GM19035 (cell line): Measurements from ENCODE around the gene CCDC81.
"Not testable (repeated sequence)": the region's sequence is repeated elsewhere in the genome, so short reads cannot be mapped to it uniquely, and the experiment has no call there.

Experiments
- ATAC-seq: cut with Tn5 transposase; IDR thresholded peaks from one replicate; pipeline ENCODE4 v1.9.1; 2021; ENCODE audit not compliant: unreplicated experiment

CCDC81 gene

GRCh38 chr11:86386746-86387145 is 12.1 kb downstream of the CCDC81 start:
- ATAC-seq = no peak

GRCh38 chr11:86388198-86388597 is 13.5 kb downstream of the CCDC81 start:
- ATAC-seq = no peak

DNA sequence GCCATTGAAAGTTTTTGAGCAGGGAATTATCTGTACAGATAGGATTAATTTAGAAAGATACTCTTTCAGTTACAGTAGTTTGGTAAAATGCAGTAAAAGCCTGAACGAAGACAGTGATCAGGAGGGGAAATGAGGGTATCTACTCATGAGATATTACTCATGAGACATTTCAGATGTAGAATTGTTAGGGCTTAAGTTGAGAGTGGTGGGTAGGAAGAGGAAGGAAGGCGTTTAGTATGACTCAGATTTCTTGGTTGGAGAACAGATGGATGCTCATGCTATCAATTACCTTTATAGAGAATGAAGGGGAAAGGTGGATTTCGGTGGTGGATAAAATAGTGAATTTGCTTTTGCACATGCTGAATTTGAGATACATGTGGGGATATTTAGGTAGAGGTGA is 15.8 kb downstream of the CCDC81 start:
- ATAC-seq = no peak

DNA sequence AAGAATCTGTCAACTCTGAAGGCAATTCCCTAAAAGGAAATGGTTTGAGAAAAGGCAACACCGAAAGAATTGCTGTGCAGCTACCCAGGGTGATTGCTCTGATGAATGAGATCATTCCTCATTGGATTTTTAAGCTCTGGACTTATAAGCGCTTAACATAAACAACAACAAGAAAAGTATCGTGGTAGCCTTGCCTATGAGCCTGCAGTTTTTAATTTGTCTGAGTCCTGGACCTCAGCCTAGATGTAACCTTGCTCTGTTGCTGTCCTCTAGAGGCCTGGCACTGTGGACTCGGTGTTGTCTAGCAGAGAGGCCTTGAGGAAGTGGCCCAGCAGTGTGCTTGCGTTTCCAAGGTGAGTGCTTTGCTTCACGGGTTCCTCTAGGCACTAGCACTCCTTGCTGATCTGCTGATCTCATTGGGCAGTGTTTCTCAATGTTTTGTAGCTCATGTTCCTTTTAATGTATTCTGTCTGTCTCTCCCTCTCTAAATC is 20.4 kb downstream of the CCDC81 start:
- ATAC-seq = no peak

DNA sequence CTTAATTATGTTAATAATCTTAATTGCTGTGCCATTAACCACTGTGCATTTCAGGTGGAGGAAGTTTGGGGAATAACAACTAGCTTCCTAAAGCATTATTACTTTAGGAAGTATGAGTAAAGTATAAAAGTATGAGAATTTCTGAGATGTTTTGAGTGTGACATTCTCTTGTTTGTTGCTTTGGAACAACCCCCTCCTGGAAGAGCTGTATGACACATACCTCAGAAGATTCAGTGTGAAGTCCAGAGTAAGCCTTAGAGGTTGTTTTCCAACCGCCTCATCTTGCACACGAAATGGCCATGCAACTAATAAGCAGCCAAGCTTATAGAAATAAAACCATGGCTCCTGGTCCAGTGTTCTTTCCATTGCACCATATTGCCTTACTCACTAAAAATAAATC is 21.7 kb downstream of the CCDC81 start:
- ATAC-seq = no peak

- ATAC-seq = no peak
Observed at GRCh38 chr11:86397351-86397750, 22.7 kb downstream of the CCDC81 start.

DNA sequence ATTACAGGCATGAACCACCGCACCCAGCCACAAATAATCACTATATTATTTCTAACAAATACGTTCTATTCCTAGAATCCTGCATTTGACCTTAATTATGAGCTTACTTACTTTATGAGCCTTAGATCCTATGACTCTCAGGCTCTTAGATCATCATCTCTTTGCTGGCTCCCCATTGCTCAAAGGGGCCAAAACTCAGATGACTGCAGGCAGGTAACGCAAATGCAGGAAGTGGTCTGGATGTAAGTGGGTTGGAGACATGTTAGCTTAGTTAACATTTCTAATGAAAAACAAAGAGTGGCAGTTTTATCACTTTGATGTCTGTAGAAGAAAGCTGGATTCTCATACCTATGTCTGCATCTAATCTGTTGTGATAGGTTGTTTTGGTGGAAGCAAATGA is 23.4 kb downstream of the CCDC81 start:
- no peak for ATAC-seq

DNA sequence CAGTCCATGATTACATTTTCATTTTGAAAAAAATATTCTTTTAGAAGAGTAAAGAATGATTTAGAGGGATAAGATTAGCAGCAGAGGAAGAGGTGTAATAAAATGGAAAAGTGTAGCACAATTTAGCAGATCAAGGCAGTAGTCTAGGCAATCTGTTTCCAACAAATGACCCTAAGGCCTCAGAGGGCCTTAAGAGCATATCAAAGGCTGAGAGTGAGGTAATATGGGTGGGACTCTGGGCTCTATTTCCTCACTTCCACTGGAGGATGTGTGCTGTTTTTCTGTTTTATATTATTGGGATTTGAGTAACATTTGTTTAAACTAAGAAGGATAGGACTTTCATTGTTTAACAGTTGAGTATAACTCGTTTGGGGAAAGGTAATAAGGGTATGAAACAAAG is 28.8 kb downstream of the CCDC81 start:
- no peak for ATAC-seq

- ATAC-seq = no peak
Observed at GRCh38 chr11:86408845-86409244, 34.2 kb downstream of the CCDC81 start.

DNA sequence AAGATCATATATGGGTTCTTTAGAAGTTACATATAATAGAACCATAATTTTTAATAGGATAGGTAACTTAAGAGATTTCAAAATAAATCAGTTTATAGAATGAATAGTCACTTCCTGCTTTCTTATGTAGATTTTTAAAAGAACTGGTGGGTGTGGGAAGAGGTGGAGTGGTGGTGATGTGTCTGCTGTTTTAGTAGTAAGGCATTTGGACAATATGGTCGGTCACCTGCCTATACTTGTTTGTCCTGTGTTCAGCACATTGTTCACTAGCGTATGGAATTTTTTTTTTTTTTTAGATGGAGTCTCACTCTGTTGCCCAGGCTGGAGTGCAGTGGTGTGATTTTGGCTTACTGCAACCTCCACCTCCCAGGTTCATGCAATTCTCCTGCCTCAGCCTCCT is 39.3 kb downstream of the CCDC81 start:
- no peak for ATAC-seq

DNA sequence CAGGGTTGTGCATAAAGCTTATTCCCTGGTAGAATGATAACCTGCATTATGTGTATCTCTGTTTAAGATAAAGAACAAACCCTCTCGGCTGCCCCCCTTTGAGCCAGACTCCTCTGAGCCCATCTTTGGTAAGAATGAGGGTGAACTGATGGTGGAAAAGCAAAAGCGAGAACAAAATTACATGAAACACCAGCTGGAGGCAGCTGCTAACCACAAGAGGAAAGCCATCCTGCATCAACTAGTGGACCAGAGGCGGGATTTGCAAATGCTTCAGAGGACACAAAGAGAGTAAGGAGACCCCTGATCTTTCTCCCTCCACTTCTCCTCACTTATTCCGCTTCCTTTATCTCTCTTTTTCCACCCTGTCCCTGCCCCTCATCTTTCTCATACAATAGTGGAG is 40.3 kb downstream of the CCDC81 start:
- no peak for ATAC-seq

DNA sequence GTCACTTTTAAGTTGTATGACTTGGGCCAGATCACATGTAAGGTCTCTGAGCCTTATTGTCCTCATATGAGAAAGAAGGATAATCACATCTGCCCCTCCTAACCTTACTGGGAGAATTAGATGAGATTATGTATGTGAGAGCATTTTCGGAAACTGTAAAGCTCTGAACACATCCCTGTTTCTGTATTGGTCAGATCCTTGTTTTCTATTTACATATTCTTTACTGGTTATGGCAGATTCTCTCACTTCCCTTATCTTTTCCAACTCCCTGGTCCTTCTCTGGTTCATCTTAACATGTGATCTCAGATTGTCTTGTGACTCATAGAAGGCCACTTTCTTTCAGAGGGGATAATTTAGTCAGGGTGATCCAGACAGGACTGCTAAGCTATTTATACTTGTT is 41.8 kb downstream of the CCDC81 start:
- ATAC-seq = no peak

- not testable (repeated sequence) for ATAC-seq
Observed at GRCh38 chr11:86416951-86417350, 42.3 kb downstream of the CCDC81 start.

DNA sequence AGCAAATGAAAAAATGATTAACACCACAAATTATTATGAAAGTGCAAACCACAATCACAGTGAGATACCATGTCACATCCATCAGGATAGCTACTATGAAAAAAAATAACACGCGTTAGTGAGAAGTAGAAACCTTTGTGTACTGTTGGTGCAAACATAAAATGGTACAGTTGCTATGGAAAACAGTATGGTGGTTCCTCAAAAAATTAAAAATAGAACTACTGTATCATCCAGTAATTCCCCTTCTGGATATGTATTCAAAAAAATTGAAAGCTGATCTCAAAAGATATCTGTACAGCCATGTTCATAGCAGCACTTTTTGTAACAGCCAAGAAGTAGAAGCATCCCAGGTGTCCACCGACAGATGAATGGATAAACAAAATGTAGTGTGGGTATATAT is 43.4 kb downstream of the CCDC81 start:
- no peak for ATAC-seq

DNA sequence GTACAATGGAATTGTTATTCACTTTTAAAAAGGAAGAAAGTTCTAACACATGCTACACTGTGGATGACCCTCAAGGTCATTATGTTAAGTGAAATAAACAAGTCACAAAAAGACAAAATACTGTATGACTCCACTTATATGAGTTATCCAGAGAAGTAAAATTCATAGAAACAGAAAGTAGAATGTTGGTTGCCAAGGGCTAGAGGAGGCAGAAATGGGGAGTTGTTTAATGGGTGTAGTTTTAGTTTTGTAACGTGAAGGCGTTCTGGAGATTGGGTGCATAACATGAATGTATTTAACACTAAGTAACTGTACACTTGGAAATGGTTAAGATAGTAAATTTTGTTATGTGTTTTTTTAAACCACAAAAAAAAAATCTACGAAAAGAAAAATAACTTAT is 43.8 kb downstream of the CCDC81 start:
- no peak for ATAC-seq

DNA sequence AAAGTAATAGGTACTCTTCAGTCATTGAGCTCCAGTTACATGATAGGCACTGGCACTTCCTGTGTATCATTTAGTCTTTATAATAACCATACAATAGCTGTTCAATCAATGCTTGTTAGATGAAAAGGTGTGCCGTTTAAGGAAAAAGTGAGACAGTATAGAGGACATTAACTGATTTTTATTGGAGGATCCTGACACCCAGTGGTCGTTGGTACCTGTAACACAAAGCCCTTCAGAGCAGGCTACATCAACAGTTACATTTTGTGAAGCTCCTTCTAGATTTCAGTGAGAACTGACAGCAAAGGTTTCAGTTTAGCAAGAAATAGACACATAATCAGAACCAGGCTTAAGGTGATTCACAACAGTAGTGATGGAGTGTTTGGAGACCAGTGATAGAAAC is 44.2 kb downstream of the CCDC81 start:
- peak; percentile 61 for ATAC-seq

- no peak for ATAC-seq
Observed at GRCh38 chr11:86421946-86422345, 47.3 kb downstream of the CCDC81 start.

- no peak for ATAC-seq
Observed at GRCh38 chr11:86422371-86422770, 47.7 kb downstream of the CCDC81 start.

DNA sequence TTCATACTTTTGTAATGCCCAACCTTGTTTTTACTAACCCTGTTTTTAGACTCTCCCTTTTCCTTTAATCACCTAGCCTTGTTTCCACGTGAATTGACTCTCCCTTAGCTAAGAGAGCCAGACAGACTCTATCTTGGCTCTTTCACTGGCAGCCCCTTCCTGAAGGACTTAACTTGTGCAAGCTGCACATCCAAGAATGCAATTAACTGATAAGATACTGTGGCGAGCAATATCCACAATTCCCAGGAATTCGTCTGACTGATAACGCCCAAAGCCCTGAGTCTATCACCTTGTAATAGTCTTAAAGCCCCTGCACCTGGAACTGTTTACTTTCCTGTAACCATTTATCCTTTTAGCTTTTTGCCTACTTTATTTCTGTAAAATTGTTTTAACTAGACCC is 48.8 kb downstream of the CCDC81 start:
- not testable (repeated sequence) for ATAC-seq

DNA sequence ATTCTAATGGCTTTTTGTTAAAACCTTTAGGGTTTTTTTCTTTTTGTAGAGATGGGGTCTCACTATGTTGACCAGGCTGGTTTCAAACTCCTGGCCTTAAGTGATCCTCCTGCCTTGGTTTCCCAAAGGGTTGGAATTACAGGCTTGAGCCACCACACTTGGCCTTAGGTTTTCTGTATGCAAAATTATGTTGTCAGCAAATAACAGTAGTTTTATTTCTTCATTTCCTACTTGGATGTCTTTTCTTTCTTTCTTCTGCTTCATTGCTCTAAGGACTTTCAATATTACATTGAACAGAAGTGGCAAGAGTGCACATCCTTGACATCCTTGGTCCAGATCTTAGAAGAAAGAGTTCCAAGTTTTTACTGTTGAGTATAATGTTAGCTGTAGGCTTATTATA is 52.8 kb downstream of the CCDC81 start:
- no peak for ATAC-seq

GRCh38 chr11:86431258-86431657 is 56.6 kb downstream of the CCDC81 start:
- ATAC-seq = no peak

GRCh38 chr11:86433361-86434095 is 58.8 kb downstream of the CCDC81 start:
- not testable (repeated sequence) for ATAC-seq

GRCh38 chr11:86435711-86436110 is 61.0 kb downstream of the CCDC81 start:
- no peak for ATAC-seq
